Measurements from ENCODE around the gene PRSS21.

PRSS21 gene

GRCh38 chr16:2803545-2804195, 13.4 kb upstream of the PRSS21 start:
- Mint-ChIP-seq H3K36me3 (ENCODE audit: insufficient read depth) (peaks cover 2% of the 10 kb centered on the region), H3K4me3 (no peak overlapping the region), H3K4me1 (no peaks in the 10 kb centered on the region), H3K9me3 (peaks cover 5% of the 10 kb centered on the region), H3K27me3 (peaks cover 41% of the 10 kb centered on the region), H3K27ac (ENCODE audit: low read depth) (no peak overlapping the region)
- no peak for DNase-seq (ENCODE audit: low spot score in 2 of 2)
- no peak for ATAC-seq (replicated peaks; ENCODE audit: extremely low read depth, poor library complexity, severe bottlenecking)

- DNase-seq (ENCODE audit: low spot score in 2 of 2) (no peak), ATAC-seq (replicated peaks; ENCODE audit: extremely low read depth, poor library complexity, severe bottlenecking) (no peak)
- Mint-ChIP-seq H3K9me3 (peaks cover 5% of the 10 kb centered on the region), H3K4me1 (no peaks in the 10 kb centered on the region), H3K27me3 (peaks cover 51% of the 10 kb centered on the region), H3K27ac (ENCODE audit: low read depth) (no peak overlapping the region), H3K4me3 (no peak overlapping the region), H3K36me3 (ENCODE audit: insufficient read depth) (peaks cover 2% of the 10 kb centered on the region)
Measured at GRCh38 chr16:2804728-2805127, 12.3 kb upstream of the PRSS21 start.

GRCh38 chr16:2806286-2806685, 10.8 kb upstream of the PRSS21 start:
- Mint-ChIP-seq H3K27ac (ENCODE audit: low read depth) (no peak overlapping the region), H3K4me3 (no peak overlapping the region), H3K9me3 (peaks cover 5% of the 10 kb centered on the region), H3K27me3 (peaks cover 67% of the 10 kb centered on the region), H3K36me3 (ENCODE audit: insufficient read depth) (peaks cover 2% of the 10 kb centered on the region), H3K4me1 (no peaks in the 10 kb centered on the region)
- ATAC-seq (replicated peaks; ENCODE audit: extremely low read depth, poor library complexity, severe bottlenecking) (no peak), DNase-seq (ENCODE audit: low spot score in 2 of 2) (no peak)

- Mint-ChIP-seq H3K4me3 (no peak overlapping the region), H3K9me3 (peaks cover 5% of the 10 kb centered on the region), H3K36me3 (ENCODE audit: insufficient read depth) (peaks cover 2% of the 10 kb centered on the region), H3K27ac (ENCODE audit: low read depth) (no peak overlapping the region), H3K27me3 (peaks cover 73% of the 10 kb centered on the region), H3K4me1 (no peaks in the 10 kb centered on the region)
- DNase-seq (ENCODE audit: low spot score in 2 of 2) = no peak
- no peak for ATAC-seq (replicated peaks; ENCODE audit: extremely low read depth, poor library complexity, severe bottlenecking)
Measured at GRCh38 chr16:2808181-2808580, 8.9 kb upstream of the PRSS21 start.

- Mint-ChIP-seq H3K4me1 (no peaks in the 10 kb centered on the region), H3K27me3 (peaks cover 73% of the 10 kb centered on the region), H3K4me3 (no peak overlapping the region), H3K36me3 (ENCODE audit: insufficient read depth) (peaks cover 2% of the 10 kb centered on the region), H3K9me3 (no peaks in the 10 kb centered on the region), H3K27ac (ENCODE audit: low read depth) (no peak overlapping the region)
- DNase-seq (ENCODE audit: low spot score in 2 of 2) (no peak), ATAC-seq (replicated peaks; ENCODE audit: extremely low read depth, poor library complexity, severe bottlenecking) (no peak)
Measured at GRCh38 chr16:2809149-2809760, 7.8 kb upstream of the PRSS21 start.

- H3K4me1 Mint-ChIP-seq = no peaks in the 10 kb centered on the region
- H3K4me3 Mint-ChIP-seq = no peak overlapping the region
- H3K27ac Mint-ChIP-seq (ENCODE audit: low read depth) = no peak overlapping the region
- no peaks in the 10 kb centered on the region for H3K9me3 Mint-ChIP-seq
- DNase-seq (ENCODE audit: low spot score in 2 of 2) = no peak
- no peak for ATAC-seq (replicated peaks; ENCODE audit: extremely low read depth, poor library complexity, severe bottlenecking)
- H3K36me3 Mint-ChIP-seq (ENCODE audit: insufficient read depth) = peaks cover 2% of the 10 kb centered on the region
- peaks cover 63% of the 10 kb centered on the region for H3K27me3 Mint-ChIP-seq
Measured at GRCh38 chr16:2810651-2811050, 6.4 kb upstream of the PRSS21 start.

- Mint-ChIP-seq H3K36me3 (ENCODE audit: insufficient read depth) (no peaks in the 10 kb centered on the region), H3K4me3 (no peak overlapping the region), H3K4me1 (no peaks in the 10 kb centered on the region), H3K27me3 (peaks cover 51% of the 10 kb centered on the region), H3K27ac (ENCODE audit: low read depth) (no peak overlapping the region), H3K9me3 (no peaks in the 10 kb centered on the region)
- DNase-seq (ENCODE audit: low spot score in 2 of 2) = no peak
- ATAC-seq (replicated peaks; ENCODE audit: extremely low read depth, poor library complexity, severe bottlenecking) = no peak
Measured at GRCh38 chr16:2811703-2812471, 5.2 kb upstream of the PRSS21 start.

- Mint-ChIP-seq H3K4me1 (no peaks in the 10 kb centered on the region), H3K36me3 (ENCODE audit: insufficient read depth) (no peaks in the 10 kb centered on the region), H3K27me3 (peaks cover 31% of the 10 kb centered on the region), H3K4me3 (no peak overlapping the region), H3K27ac (ENCODE audit: low read depth) (no peak overlapping the region), H3K9me3 (no peaks in the 10 kb centered on the region)
- ATAC-seq (replicated peaks; ENCODE audit: extremely low read depth, poor library complexity, severe bottlenecking) (no peak), DNase-seq (ENCODE audit: low spot score in 2 of 2) (no peak)
Measured at GRCh38 chr16:2813771-2814221, 3.2 kb upstream of the PRSS21 start.

- no peaks in the 10 kb centered on the region for H3K4me1 Mint-ChIP-seq
- no peak for ATAC-seq (replicated peaks; ENCODE audit: extremely low read depth, poor library complexity, severe bottlenecking)
- no peaks in the 10 kb centered on the region for H3K36me3 Mint-ChIP-seq (ENCODE audit: insufficient read depth)
- H3K9me3 Mint-ChIP-seq = no peaks in the 10 kb centered on the region
- H3K4me3 Mint-ChIP-seq = no peak overlapping the region
- H3K27me3 Mint-ChIP-seq = peaks cover 22% of the 10 kb centered on the region
- DNase-seq (ENCODE audit: low spot score in 2 of 2) = no peak
- H3K27ac Mint-ChIP-seq (ENCODE audit: low read depth) = no peak overlapping the region
Measured at GRCh38 chr16:2814551-2815298, 2.3 kb upstream of the PRSS21 start.

- ATAC-seq (replicated peaks; ENCODE audit: extremely low read depth, poor library complexity, severe bottlenecking) = no peak
- Mint-ChIP-seq H3K4me3 (no peak overlapping the region), H3K9me3 (no peaks in the 10 kb centered on the region), H3K4me1 (no peaks in the 10 kb centered on the region), H3K27ac (ENCODE audit: low read depth) (no peak overlapping the region), H3K27me3 (peaks cover 16% of the 10 kb centered on the region), H3K36me3 (ENCODE audit: insufficient read depth) (no peaks in the 10 kb centered on the region)
- no peak for DNase-seq (ENCODE audit: low spot score in 2 of 2)
Measured at GRCh38 chr16:2815299-2815771, 1.7 kb upstream of the PRSS21 start.

GRCh38 chr16:2817340-2818271, 569 bp downstream of the PRSS21 start:
- ATAC-seq (replicated peaks; ENCODE audit: extremely low read depth, poor library complexity, severe bottlenecking) = peak; percentile 38
- no peak for DNase-seq (ENCODE audit: low spot score in 2 of 2)
- Mint-ChIP-seq H3K36me3 (ENCODE audit: insufficient read depth) (no peaks in the 10 kb centered on the region), H3K4me3 (peak overlapping the region; percentile 61), H3K9me3 (no peaks in the 10 kb centered on the region), H3K27me3 (no peaks in the 10 kb centered on the region), H3K27ac (ENCODE audit: low read depth) (peak overlapping the region; percentile 61), H3K4me1 (no peaks in the 10 kb centered on the region)
